Naive thymus-derived CD4-positive, alpha-beta T cell (primary cell): ENCODE data around the gene SMIM35. TPM values are rescaled to one million over a fixed set of nuclear protein-coding genes. Genes with fewer than 3 reads are reported as not detected.

Experiments used
- ATAC-seq: fragments of 150-1000 bp; cut with Tn5 transposase; 2 replicates; pipeline ENCODE4 v1.10.0; 2021; ENCODE audit warnings: mild to moderate bottlenecking, moderate library complexity
- CTCF ChIA-PET: fragments of 350-600 bp; sonication (Branson Sonifier 250); formaldehyde crosslinking; loops from one replicate; lab custom pipeline; 2021; ENCODE audit warnings: antibody characterized with exemption; lab: Charles Lee
- POLR2A ChIA-PET: fragments of 350-600 bp; sonication (Branson Sonifier 250); formaldehyde crosslinking; loops from one replicate; lab custom pipeline; 2021; ENCODE audit warnings: antibody characterized with exemption, inconsistent platforms; lab: Charles Lee
- DNase-seq, 9 donors: peaks; one replicate each; pipeline versions ENCODE4 v3.0.0 to v3.0.0-alpha.2; 2020 to 2022; ENCODE audit warnings: mixed read lengths in 1 of 9
- H3K27ac ChIP-seq: one replicate; pipeline ENCODE4 v1.7.0; 2013; ENCODE audit warnings: mild to moderate bottlenecking, low read depth, low read length, moderate library complexity
- H3K27me3 ChIP-seq, 2 donors: one replicate each; pipeline ENCODE4 v1.7.0; 2013; ENCODE audit warnings: low read length in 2 of 2, mild to moderate bottlenecking in 2 of 2, moderate library complexity in 2 of 2; ENCODE audit not compliant: control insufficient read depth in 2 of 2, insufficient read depth in 2 of 2
- H3K36me3 ChIP-seq, 3 experiments: 1 replicate in 2 of 3; 2 replicates in 1 of 3; pipeline ENCODE4 v1.7.0; 2013; ENCODE audit warnings: low read length in 3 of 3, mild to moderate bottlenecking in 3 of 3, moderate library complexity in 1 of 3; ENCODE audit not compliant: insufficient read depth in 3 of 3, control insufficient read depth in 2 of 3
- H3K4me1 ChIP-seq, 2 donors: one replicate each; pipeline ENCODE4 v1.7.0; 2013; ENCODE audit warnings: low read length in 2 of 2, mild to moderate bottlenecking in 2 of 2, moderate library complexity in 1 of 2; ENCODE audit not compliant: control insufficient read depth in 2 of 2, insufficient read depth in 2 of 2
- H3K4me3 ChIP-seq: 2 replicates; pipeline ENCODE4 v1.7.0; 2013; ENCODE audit warnings: mild to moderate bottlenecking, low read length
- H3K9me3 ChIP-seq, 3 experiments: 1 replicate in 2 of 3; 2 replicates in 1 of 3; pipeline ENCODE4 v1.7.0; 2013; ENCODE audit warnings: low read length in 3 of 3; ENCODE audit not compliant: control insufficient read depth in 2 of 3
- H3K27ac Mint-ChIP-seq, 9 donors: one replicate each; pipeline ENCODE4 v1.8.0; 2020 to 2022; ENCODE audit warnings: mixed read lengths in 9 of 9, mild to moderate bottlenecking in 8 of 9, moderate library complexity in 5 of 9, inconsistent platforms in 2 of 9
- H3K27me3 Mint-ChIP-seq, 5 donors: one replicate each; pipeline ENCODE4 v1.8.0; 2021 to 2022; ENCODE audit warnings: mixed read lengths in 5 of 5, mild to moderate bottlenecking in 1 of 5
- H3K36me3 Mint-ChIP-seq, 5 donors: one replicate each; pipeline ENCODE4 v1.8.0; 2020 to 2022; ENCODE audit warnings: mixed read lengths in 5 of 5, mild to moderate bottlenecking in 3 of 5, inconsistent platforms in 1 of 5
- H3K4me1 Mint-ChIP-seq, 7 donors: one replicate each; pipeline ENCODE4 v1.8.0; 2020 to 2022; ENCODE audit warnings: mixed read lengths in 7 of 7, mild to moderate bottlenecking in 3 of 7, inconsistent platforms in 1 of 7
- H3K4me3 Mint-ChIP-seq, 10 donors: one replicate each; pipeline ENCODE4 v1.8.0; 2020 to 2022; ENCODE audit warnings: mild to moderate bottlenecking in 10 of 10, mixed read lengths in 10 of 10, moderate library complexity in 6 of 10, inconsistent platforms in 2 of 10
- H3K9me3 Mint-ChIP-seq, 11 donors: one replicate each; pipeline ENCODE4 v1.8.0; 2020 to 2022; ENCODE audit warnings: mixed read lengths in 11 of 11, mild to moderate bottlenecking in 4 of 11, inconsistent platforms in 1 of 11, moderate library complexity in 1 of 11
- intact Hi-C, 2 donors: fragments of 100-400 bp; cut with micrococcal nuclease; formaldehyde crosslinking; loops; one replicate each; pipeline ENCODE4 v1.15.1; 2023
- polyA plus RNA-seq, 2 donors: library from polyadenylated mRNA; unstranded; fragments of 300-500 nt; fragmentation: Illumina TruSeq; gene quantifications; one replicate each; pipeline ENCODE4 v1.2.3, GENCODE V29; 2021
- total RNA-seq, 6 experiments: library from RNA in 5 of 6; stranded (reverse) in 5 of 6; gene quantifications; 1 replicate in 5 of 6; 2 replicates in 1 of 6; pipeline ENCODE4 v1.2.3 and lab custom pipeline; 2021 to 2026

The SMIM35 gene
- total and polyA plus RNA-seq, 7 experiments from 2014 or later = 0.11 to 0.60 (median 0.28) TPM; not detected in 3

DNA sequence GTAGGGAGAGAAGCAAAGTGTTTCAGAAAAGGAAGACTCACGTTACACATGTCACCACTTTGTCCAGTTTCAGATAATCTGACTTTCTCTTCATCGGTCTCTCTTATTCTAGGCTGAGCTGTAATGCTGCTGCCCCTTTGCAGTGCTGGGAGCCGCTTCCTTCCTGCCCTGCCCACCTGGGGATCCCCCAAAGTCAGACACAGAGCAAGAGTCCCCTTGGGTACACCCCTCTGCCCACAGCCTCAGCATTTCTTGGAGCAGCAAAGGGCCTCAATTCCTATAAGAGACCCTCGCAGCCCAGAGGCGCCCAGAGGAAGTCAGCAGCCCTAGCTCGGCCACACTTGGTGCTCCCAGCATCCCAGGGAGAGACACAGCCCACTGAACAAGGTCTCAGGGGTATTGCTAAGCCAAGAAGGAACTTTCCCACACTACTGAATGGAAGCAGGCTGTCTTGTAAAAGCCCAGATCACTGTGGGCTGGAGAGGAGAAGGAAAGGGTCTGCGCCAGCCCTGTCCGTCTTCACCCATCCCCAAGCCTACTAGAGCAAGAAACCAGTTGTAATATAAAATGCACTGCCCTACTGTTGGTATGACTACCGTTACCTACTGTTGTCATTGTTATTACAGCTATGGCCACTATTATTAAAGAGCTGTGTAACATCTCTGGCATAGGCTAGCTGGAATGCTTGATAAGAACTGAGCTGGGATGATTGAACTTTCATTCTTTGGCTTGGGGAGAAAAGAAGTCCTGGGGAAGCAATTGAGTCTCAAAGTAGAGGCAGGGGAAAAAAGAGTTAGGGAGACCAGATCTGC, 31.2 kb upstream of the SMIM35 start:
- no peak overlapping the region for H3K27ac Mint-ChIP-seq
- intact Hi-C loops = no loop called here
- no peaks in the 10 kb centered on the region for H3K9me3 ChIP-seq
- peaks cover 0 to 7% (median 0%) of the 10 kb centered on the region in 5 donors for H3K36me3 Mint-ChIP-seq
- no peaks in the 10 kb centered on the region for H3K4me1 ChIP-seq
- no peak for DNase-seq
- no peak overlapping the region for H3K27ac ChIP-seq
- H3K4me3 ChIP-seq = no peak overlapping the region
- peaks cover 10 to 34% (median 13%) of the 10 kb centered on the region in 5 donors for H3K27me3 Mint-ChIP-seq
- ATAC-seq = no peak
- H3K9me3 Mint-ChIP-seq = peaks cover 0 to 5% (median 0%) of the 10 kb centered on the region in 11 donors
- no peaks in the 10 kb centered on the region for H3K27me3 ChIP-seq
- peaks cover 0 to 25% (median 0%) of the 10 kb centered on the region in 7 donors for H3K4me1 Mint-ChIP-seq
- H3K36me3 ChIP-seq = no peaks in the 10 kb centered on the region
- CTCF ChIA-PET = no interaction called here
- H3K4me3 Mint-ChIP-seq = peak overlapping the region in 1 of 10 donors; percentile 15
- POLR2A ChIA-PET = no interaction called here

DNA sequence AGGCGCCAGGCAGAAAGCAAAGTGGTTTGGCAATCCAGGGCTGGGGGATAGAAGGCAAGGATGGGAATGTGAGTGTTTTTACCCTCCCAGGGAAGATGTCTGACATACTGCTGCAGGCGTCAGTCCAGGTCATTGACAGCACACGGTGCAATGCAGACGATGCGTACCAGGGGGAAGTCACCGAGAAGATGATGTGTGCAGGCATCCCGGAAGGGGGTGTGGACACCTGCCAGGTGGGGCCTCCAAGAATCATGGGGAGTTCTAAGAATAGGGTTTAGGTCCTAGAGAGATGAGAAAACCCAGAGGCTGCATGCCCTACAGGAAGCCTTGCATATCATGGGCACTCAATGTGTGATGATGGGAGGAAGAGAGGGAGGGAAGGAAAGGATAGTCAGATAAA, 28.3 kb upstream of the SMIM35 start:
- no peak overlapping the region for H3K4me3 Mint-ChIP-seq
- ChIA-PET POLR2A (no interaction called here), CTCF (no interaction called here)
- DNase-seq (no peak), ATAC-seq (no peak)
- Histone ChIP-seq H3K27me3 (no peaks in the 10 kb centered on the region), H3K4me3 (no peak overlapping the region), H3K36me3 (no peaks in the 10 kb centered on the region), H3K9me3 (no peaks in the 10 kb centered on the region), H3K4me1 (no peaks in the 10 kb centered on the region), H3K27ac (no peak overlapping the region)
- H3K27ac Mint-ChIP-seq = no peak overlapping the region
- peaks cover 0 to 1% (median 0%) of the 10 kb centered on the region in 11 donors for H3K9me3 Mint-ChIP-seq
- H3K36me3 Mint-ChIP-seq = no peaks in the 10 kb centered on the region
- H3K4me1 Mint-ChIP-seq = peaks cover 0 to 25% (median 0%) of the 10 kb centered on the region in 7 donors
- H3K27me3 Mint-ChIP-seq = peaks cover 5 to 30% (median 17%) of the 10 kb centered on the region in 5 donors
- intact Hi-C loops = no loop called here

GRCh38 chr11:118114266-118114665, 27.5 kb upstream of the SMIM35 start:
- ATAC-seq (no peak), DNase-seq (no peak)
- Histone ChIP-seq H3K4me3 (no peak overlapping the region), H3K36me3 (no peaks in the 10 kb centered on the region), H3K27me3 (no peaks in the 10 kb centered on the region), H3K9me3 (no peaks in the 10 kb centered on the region), H3K4me1 (no peaks in the 10 kb centered on the region), H3K27ac (no peak overlapping the region)
- Mint-ChIP-seq H3K4me3 (no peak overlapping the region), H3K27ac (no peak overlapping the region), H3K27me3 (peaks cover 5 to 30% (median 17%) of the 10 kb centered on the region in 5 donors), H3K4me1 (peaks cover 0 to 25% (median 0%) of the 10 kb centered on the region in 7 donors), H3K36me3 (no peaks in the 10 kb centered on the region), H3K9me3 (peaks cover 0 to 1% (median 0%) of the 10 kb centered on the region in 11 donors)
- intact Hi-C loops = no loop called here
- ChIA-PET POLR2A (no interaction called here), CTCF (interaction anchor here (0.6 to 0.7 kb wide), 2 partner anchors 34 to 165 kb away, joined by 3 to 5 read pairs; no protein-coding TSS in a partner anchor)

DNA sequence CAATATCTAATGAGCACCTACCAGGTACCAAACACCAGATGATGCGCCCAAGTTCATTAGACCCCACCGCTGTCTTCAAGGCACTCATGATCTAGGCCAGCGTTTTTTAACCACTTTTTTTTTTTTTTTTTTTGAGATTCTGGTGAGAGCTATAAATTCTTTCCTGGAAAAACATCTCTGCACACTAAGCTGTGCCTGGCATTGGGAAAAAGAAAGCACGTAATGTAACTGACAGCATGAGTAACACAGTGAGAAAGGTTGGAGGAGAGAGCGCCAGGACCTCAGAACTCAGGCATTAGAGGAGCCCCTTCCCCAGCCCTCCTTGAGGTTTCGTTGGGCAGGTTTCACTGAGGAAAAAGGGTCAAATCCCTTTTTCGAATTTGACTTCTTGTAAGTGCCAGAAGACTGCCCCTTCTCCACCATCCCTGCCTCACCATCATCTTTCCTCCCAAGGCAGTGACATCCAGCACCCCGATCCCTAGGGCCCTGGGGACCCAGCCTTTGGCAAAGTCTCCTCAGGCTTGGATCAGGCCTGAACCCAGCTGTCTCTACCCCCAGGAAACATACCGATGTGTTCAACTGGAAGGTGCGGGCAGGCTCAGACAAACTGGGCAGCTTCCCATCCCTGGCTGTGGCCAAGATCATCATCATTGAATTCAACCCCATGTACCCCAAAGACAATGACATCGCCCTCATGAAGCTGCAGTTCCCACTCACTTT, 26.1 kb upstream of the SMIM35 start:
- H3K27me3 Mint-ChIP-seq = peaks cover 5 to 26% (median 11%) of the 10 kb centered on the region in 5 donors
- no peak overlapping the region for H3K27ac ChIP-seq
- ATAC-seq = no peak
- no peaks in the 10 kb centered on the region for H3K27me3 ChIP-seq
- H3K36me3 ChIP-seq = no peaks in the 10 kb centered on the region
- H3K36me3 Mint-ChIP-seq = no peaks in the 10 kb centered on the region
- H3K4me3 Mint-ChIP-seq = no peak overlapping the region
- no peak overlapping the region for H3K27ac Mint-ChIP-seq
- H3K4me1 ChIP-seq = no peaks in the 10 kb centered on the region
- H3K4me3 ChIP-seq = no peak overlapping the region
- no peaks in the 10 kb centered on the region for H3K9me3 ChIP-seq
- CTCF ChIA-PET = interaction anchor here (1.1 kb wide), 1 partner anchor 12 kb away, joined by 3 read pairs; no protein-coding TSS in a partner anchor
- POLR2A ChIA-PET = no interaction called here
- H3K9me3 Mint-ChIP-seq = no peaks in the 10 kb centered on the region
- intact Hi-C loops = no loop called here
- peaks cover 0 to 20% (median 0%) of the 10 kb centered on the region in 7 donors for H3K4me1 Mint-ChIP-seq
- DNase-seq = no peak

GRCh38 chr11:118111744-118112035, 24.9 kb upstream of the SMIM35 start:
- Histone ChIP-seq H3K4me3 (no peak overlapping the region), H3K27ac (no peak overlapping the region), H3K36me3 (no peaks in the 10 kb centered on the region), H3K4me1 (no peaks in the 10 kb centered on the region), H3K9me3 (no peaks in the 10 kb centered on the region), H3K27me3 (no peaks in the 10 kb centered on the region)
- Mint-ChIP-seq H3K27ac (no peak overlapping the region), H3K9me3 (no peaks in the 10 kb centered on the region), H3K4me1 (peaks cover 0 to 13% (median 0%) of the 10 kb centered on the region in 7 donors), H3K27me3 (peaks cover 5 to 23% (median 12%) of the 10 kb centered on the region in 5 donors), H3K36me3 (no peaks in the 10 kb centered on the region), H3K4me3 (no peak overlapping the region)
- intact Hi-C loops = no loop called here
- DNase-seq (no peak), ATAC-seq (no peak)
- ChIA-PET POLR2A (no interaction called here), CTCF (no interaction called here)

DNA sequence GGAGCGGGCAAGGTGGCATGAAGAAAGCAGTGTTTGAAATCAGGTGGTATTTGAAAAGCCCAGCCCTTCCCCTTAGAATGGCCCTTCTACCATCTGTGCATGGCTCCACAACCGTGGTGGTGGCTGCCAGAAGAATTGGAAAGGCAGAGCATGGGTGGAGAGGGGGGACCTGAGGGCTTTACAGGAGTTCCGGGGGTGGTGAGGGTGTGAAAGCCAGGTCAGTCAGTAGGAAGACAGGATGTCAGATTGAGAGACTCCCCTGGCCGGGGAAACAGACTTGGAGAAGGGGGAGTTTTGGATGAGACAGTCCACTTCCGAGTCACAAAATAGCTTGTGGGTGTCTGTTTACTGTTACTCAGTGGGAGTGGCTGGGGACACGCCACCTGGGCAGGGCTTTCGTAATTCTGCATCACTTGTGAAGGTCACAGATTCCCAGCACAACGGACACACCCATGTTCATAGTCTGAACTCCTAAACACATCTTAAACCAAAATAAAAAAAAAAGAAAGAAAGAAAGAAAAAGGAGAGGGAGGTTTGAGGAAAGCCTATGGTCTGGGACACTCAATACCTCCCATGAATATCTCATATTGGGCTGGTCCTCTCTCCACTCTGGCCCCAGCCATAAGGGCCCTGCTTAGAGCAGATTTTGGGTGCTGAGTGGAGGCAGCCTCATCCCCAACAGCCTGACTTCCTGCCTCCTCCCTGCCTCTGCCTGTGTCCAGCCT, 24.4 kb upstream of the SMIM35 start:
- intact Hi-C loops = no loop called here

More for the DNA sequence above, 24.4 kb upstream of the SMIM35 start:
- H3K9me3 Mint-ChIP-seq = no peaks in the 10 kb centered on the region
- ChIA-PET POLR2A (no interaction called here), CTCF (no interaction called here)
- H3K4me1 ChIP-seq = no peaks in the 10 kb centered on the region
- no peak overlapping the region for H3K4me3 ChIP-seq
- H3K4me1 Mint-ChIP-seq = peaks cover 0 to 13% (median 0%) of the 10 kb centered on the region in 7 donors
- H3K36me3 ChIP-seq = no peaks in the 10 kb centered on the region
- H3K27me3 ChIP-seq = no peaks in the 10 kb centered on the region
- H3K9me3 ChIP-seq = no peaks in the 10 kb centered on the region
- no peak overlapping the region for H3K27ac Mint-ChIP-seq
- DNase-seq (no peak), ATAC-seq (no peak)
- H3K36me3 Mint-ChIP-seq = no peaks in the 10 kb centered on the region
- H3K27ac ChIP-seq = no peak overlapping the region
- H3K27me3 Mint-ChIP-seq = peaks cover 5 to 22% (median 12%) of the 10 kb centered on the region in 5 donors
- no peak overlapping the region for H3K4me3 Mint-ChIP-seq
